ENCODE data around the gene CENPX.

DNA sequence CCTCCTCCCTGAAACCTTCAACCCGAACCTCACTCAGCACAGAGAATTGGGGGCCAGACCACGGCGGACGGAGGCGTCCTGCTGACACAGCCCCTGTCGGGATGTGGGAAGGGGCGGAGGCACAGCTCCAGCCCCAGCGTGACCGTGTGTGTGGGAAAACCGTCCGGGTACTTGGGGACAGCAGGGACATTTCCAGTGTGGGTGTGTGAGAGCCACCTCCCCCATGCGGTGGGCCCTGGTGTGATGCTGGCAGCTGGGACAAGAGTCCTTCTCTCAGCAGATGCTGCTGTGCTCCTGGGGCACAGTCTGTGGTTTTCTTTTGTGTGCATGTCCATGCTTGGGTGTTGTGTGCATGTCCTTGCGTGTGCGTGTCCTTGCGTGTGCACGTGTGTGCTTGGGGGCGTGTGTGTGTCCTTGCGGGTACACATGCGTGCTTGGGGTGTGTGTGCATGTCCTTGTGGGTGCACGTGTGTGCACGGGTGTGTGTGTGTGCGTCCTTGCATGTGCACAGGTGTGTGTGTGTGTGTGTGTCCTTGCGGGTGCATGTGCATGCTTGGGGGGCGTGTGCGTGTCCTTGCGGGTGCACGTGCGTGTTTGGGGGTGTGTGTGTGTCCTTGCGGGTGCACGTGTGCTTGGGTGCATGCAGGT lies 16.9 kb downstream of the CENPX start:
- TF ChIP-seq, protein P1, sequence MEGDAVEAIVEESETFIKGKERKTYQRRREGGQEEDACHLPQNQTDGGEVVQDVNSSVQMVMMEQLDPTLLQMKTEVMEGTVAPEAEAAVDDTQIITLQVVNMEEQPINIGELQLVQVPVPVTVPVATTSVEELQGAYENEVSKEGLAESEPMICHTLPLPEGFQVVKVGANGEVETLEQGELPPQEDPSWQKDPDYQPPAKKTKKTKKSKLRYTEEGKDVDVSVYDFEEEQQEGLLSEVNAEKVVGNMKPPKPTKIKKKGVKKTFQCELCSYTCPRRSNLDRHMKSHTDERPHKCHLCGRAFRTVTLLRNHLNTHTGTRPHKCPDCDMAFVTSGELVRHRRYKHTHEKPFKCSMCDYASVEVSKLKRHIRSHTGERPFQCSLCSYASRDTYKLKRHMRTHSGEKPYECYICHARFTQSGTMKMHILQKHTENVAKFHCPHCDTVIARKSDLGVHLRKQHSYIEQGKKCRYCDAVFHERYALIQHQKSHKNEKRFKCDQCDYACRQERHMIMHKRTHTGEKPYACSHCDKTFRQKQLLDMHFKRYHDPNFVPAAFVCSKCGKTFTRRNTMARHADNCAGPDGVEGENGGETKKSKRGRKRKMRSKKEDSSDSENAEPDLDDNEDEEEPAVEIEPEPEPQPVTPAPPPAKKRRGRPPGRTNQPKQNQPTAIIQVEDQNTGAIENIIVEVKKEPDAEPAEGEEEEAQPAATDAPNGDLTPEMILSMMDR (IDR thresholded peaks at IDR 0.05) = no peak
- no peak for TF ChIP-seq POLR2A (IDR thresholded peaks at IDR 0.05)

Measured in adrenal gland (tissue), 5 donors.